Right hindlimb (tissue), 1 donor: Measurements from ENCODE around the gene RTF1.

Source experiments
- DNase-seq: peaks from one replicate; pipeline ENCODE4 v3.0.0-alpha.2; 2018

RTF1 gene

GRCh38 chr15:41507820-41508290 is 91.0 kb downstream of the RTF1 start:
- no peak for DNase-seq

DNA sequence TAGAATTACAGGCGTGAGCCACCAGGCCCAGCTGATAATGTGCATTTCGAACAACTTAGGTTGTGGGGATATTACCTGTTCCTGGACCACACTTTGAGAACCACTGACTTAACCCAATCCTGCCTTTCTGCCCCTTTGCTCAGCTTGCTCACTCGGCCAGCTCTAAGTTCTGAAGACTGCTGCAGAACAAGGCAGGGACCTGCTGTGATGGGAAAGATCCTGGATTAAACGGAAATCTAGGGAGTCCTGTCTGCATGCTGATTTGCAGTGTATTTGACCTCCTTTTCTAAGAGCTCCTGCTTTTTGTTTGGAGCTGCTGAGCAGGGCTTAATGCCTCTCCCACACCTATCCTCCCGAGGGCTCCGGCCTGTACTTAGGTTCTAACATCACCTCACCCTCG is 93.8 kb downstream of the RTF1 start:
- DNase-seq, result no peak

DNA sequence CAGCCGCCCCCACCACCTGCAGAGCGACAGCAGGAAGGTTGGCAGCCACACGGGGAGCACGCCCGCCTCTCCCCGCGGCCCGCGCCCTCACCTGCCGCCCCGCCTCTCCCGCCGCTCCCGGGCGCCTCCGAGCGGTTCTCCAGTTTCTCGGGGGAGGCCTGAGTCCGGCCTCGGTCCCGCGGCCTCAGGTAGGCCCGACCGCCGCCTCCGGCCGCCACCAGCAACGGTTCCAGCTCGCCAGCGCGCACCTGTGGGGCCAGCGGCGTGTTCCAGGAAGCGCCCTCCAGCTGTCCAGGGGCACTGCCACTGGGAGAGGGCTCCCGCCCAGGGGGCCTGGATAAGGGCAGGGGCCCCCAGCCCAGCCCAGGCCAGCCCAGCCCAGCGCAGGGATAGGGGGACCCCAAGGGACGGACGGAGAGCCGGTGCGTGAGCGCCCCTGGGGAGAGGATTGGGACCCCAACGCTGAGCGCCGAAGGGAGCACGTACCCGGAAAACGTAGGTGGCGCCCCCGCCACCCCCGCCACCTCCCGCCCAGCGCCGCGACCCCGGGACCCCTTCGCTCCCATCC is 94.5 kb downstream of the RTF1 start:
- no peak for DNase-seq

- no peak for DNase-seq
These were observed 95.0 kb downstream of the RTF1 start for GRCh38 chr15:41511899-41512369.

- DNase-seq, result no peak
These were observed 95.6 kb downstream of the RTF1 start for GRCh38 chr15:41512512-41512939.

- no peak for DNase-seq
These were observed 96.1 kb downstream of the RTF1 start for GRCh38 chr15:41512940-41513505.

GRCh38 chr15:41513506-41514227 is 96.8 kb downstream of the RTF1 start, which contains the start of gene LTK:
TSS of gene LTK (minus strand) at chr15:41513827. CDS start at chr15:41513709, 118 bp downstream.
- peak; percentile 60 for DNase-seq

DNA sequence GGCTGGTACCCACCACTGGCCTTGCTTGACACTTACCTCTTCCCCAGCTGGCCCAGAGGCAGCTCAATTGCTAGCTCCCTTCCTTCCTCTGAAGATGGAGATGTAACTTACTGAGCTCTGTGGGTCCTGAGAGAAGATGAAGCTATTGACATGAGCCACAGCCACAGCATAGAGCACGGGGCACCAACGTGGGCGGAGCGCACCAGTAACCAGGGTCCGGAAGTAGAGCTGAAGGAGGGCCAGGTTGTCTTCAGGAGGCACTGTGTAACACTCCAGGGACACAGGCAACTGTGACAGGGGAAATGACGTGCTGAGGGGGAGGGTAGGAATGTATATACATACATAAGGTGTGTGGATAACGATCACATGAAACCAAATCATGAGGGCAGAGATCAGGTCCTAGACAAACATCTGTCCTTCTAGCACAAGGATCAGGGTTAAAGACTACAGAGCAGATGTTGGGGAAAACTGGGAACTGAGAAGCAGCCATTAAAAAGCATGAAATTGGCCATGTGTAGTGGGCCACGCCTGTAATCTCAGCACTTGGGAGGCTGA is 101.1 kb downstream of the RTF1 start:
- DNase-seq, result no peak

- no peak for DNase-seq
These were observed 103.7 kb downstream of the RTF1 start for GRCh38 chr15:41520636-41521035.

GRCh38 chr15:41521614-41522013 is 104.7 kb downstream of the RTF1 start:
- DNase-seq, result no peak

- DNase-seq, result no peak
These were observed 106.2 kb downstream of the RTF1 start for GRCh38 chr15:41523097-41523496.

DNA sequence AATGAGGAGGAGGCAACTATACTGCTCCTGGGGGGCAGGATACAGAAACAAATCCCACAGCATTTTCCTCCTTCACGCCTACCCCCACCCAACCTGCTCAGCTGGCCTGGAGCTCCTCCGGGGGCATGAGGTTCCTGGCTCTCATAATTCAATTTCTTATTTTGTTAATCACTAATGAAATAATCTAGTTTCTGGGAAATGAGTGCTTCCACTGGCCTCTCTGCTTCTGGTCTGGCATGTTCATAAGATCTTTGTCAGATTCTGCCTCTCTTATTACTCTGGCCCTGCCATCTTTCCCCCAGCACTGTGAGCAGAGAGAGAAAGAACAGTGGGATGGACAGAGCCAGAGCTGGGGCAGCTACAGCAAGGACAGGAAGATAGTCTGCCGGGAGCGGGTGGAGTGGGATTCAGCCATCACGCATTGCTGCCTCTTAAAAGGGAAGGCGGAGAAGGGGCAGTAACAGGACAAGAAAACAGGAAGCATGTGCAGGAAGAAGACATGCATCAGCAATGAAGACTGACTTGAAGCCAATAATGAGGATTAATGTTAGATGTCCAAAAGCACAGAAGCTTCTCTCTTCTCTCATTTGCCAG is 113.6 kb downstream of the RTF1 start:
- DNase-seq, result no peak
